Cerebellar cortex (tissue), 1 donor: Measurements from ENCODE around the gene DOK7.

Experiments used
- DNase-seq: peaks from one replicate; pipeline ENCODE4 v3.0.0-alpha.2; 2015; ENCODE audit warnings: low spot score

DOK7 gene, protein sequence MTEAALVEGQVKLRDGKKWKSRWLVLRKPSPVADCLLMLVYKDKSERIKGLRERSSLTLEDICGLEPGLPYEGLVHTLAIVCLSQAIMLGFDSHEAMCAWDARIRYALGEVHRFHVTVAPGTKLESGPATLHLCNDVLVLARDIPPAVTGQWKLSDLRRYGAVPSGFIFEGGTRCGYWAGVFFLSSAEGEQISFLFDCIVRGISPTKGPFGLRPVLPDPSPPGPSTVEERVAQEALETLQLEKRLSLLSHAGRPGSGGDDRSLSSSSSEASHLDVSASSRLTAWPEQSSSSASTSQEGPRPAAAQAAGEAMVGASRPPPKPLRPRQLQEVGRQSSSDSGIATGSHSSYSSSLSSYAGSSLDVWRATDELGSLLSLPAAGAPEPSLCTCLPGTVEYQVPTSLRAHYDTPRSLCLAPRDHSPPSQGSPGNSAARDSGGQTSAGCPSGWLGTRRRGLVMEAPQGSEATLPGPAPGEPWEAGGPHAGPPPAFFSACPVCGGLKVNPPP

DNA sequence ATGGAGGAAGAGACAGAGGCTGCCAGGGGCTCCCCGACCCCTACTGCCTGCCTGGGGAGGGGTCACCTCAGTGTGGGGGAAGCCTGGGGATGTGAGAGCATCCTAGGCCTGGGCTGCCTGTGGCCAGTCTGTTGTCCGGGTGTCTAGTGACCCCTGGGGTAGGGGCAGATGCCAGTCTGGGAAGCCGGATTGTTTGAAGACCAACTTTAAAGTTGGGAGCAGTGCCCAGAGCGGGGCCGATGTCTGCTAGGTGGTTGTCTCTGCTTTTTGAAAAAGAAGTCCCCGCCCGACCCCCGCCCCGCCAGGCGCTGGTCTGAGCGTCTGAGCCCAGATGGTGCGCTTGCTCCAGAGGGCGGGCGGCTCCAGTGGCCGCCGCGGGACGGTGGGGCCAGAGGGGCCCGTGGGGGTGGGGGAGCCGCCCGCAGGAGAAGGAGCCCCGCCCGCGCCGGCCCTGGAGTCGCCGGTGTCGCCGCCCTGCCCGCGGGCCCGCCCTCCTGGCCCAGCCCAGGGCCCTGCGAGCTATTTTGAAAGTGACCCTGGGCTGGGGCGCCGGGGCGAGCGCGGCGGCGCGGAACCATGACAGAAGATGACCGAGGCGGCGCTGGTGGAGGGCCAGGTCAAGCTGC lies at the start of gene DOK7:
Gene DOK7, plus strand, starts transcription at position 517 of the 626 bp plus-strand sequence. Its CDS starts 70 bp downstream, at position 587.
- DNase-seq, result no peak

GRCh38 chr4:3413675-3414420 lies 49.3 kb upstream of the DOK7 start:
- no peak for DNase-seq

- DNase-seq, result no peak
Measured at GRCh38 chr4:3414421-3415279, 48.5 kb upstream of the DOK7 start.

DNA sequence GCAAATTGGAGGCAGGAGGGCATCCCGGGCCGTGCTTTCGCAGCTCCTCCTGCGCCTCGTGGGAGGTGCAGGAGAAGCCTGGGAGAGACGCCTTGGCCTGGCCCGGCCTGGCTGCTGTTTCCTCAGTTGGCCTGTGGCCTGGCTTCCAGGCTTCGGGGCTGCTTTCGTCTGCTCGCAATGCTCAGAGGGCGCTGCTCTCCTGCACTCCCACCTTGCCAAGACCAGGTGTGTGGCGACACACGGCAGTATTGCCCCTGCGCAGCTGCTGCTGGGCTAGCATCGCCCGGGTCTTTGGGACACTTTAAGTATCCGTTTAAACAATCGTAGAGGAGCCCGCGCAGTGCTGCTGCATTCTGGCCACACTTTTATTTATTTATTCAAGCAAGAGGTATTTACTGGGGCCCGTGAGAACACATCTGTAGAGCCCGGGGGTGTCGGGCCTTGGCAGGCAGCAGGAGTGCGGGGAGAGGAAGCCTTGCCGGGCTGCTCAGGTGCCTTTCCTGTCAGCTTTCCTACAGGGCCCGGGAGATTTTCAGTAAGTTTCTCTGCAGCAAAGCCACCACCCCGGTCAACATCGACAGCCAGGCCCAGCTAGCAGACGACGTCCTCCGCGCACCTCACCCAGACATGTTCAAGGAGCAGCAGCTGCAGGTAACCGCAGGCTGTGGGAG lies 47.5 kb upstream of the DOK7 start:
- DNase-seq, result no peak

DNA sequence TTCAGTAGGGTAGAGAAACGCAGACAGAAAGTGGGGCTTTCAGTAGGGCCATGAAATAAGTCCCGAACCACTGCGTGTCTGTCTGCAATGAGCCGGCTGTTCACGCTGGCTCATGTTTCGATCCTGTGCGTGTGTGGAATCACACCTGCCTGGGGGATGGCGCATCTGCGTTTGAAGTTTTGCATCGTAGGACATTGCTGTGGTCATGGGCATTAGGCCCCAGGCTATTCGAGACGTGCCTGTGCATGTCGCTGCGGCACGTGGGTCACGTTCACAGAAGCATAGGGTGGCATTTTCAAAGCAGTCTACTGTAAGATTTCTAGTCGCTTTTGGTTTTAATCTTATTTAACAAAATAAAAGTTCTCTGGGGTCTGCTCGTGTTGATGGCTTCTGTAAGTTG lies 46.8 kb upstream of the DOK7 start:
- no peak for DNase-seq

- DNase-seq, result no peak
Measured at GRCh38 chr4:3416821-3417221, 46.3 kb upstream of the DOK7 start.

DNA sequence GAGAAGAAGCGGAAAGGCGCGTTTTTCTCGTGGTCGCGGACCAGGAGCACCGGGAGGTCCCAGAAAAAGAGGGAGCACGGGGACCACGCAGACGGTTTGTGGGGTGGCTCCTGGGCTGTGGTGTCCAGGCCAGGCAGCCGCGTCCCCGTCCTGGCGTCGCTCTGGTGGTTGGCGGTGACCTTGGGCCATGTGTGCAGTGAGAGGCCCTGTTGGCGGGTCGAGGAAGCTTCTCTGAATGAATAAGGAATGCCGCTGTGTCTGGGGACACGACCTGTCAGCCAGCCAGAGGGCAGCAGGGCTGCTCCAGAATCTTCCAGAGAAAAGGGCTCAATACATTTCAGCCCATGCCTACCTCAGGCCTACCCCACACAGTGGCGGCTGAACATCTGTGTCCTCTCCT lies 45.7 kb upstream of the DOK7 start:
- DNase-seq, result no peak

GRCh38 chr4:3418029-3418762 lies 44.9 kb upstream of the DOK7 start:
- DNase-seq, result no peak

DNA sequence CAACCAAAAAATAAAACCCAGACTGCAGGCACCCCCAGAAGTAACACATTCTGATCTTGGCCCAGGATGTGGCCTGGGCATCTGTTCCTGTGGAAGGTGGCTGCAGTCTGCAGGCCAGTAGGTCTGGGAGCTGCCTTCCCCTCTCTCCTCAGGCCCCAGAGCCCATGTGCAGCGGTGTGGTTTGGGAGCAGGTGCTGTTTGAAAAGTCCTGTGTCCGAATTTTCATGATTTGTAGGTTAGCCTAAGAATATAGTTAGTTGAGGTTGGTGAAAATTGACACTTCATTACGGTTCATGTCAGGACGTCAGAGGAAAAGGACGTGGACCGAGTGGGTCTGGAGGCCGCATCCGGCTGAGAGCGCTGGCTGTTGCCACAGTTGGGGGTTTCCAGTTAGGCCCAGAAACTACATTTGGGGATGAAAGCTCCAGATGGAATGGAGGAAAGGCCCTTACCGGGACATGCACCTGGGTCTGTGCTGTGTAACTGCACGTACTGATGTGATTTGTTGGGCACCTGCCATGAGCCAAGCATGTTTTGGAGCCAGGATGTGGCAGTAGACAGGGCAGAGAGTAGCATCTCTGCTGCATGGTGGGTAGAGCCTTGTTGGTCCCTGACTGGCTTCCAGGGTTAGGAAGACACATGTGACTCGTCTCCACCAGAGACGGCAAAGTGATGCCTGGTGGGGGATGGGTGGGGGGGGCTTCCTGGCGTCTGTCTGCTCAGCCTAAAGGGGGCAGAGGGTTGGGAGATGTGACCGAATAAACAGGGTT lies 43.1 kb upstream of the DOK7 start:
- DNase-seq, result no peak

DNA sequence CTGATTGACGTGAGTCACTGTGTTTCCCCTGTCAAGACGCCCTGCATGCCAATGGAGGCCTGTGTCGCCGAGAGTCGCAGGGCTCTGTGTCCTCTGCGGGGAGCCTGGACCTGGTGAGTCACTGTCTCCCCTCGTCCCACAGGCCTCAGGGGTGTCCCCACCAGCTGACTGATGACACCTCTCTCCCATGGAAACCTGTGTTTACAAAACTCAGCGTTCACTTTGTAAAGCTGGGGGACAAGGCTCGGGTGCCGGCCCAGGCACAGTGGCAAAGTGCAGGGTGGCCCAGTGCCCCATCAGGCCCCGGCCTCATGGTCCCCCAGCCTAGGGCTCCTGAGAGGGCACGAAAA lies 42.5 kb upstream of the DOK7 start:
- DNase-seq, result no peak

GRCh38 chr4:3420956-3421355 lies 42.1 kb upstream of the DOK7 start:
- no peak for DNase-seq

DNA sequence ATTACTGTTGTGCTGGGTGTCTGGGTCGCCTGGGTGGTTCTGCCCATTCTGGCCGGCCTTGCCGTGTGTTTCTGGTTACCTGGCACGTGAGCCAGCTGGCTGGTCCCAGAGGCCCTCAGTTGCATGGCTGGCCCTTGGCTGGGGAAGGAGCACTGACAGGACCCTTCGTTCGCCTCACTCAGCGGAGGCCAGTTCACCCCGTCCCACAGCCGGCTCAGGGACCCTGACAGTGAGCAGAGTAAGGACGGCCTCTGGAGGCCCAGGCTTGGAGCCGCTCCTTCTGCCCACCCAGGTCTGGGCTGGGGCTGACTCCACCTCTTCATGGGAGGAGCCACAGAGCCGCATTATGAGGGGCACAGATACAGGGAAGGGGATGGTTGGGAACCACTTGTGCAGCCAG lies 41.6 kb upstream of the DOK7 start:
- no peak for DNase-seq

DNA sequence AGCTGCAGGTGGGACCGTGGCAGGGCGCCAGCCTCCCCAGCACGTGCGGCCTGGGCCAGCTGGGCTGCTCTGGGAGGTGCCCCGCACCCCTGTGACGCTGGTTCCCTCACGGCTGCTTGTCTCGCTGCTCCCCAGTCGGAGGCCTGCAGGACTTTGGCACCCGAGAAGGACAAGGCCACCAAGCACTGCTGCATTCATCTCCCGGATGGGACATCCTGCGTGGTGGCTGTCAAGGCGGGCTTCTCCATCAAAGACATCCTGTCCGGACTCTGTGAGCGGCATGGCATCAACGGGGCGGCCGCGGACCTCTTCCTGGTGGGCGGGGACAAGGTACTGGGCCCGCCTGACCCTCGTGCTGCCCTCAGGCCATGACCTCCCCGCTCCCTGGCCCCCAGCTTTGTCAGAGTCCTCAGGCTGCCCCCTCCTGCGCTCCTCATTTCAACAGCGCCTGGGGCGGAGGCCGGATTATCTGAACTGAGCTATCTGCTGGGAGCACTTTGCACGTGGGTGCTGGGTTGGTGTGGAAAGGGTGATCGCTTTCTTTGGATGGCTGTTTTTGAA lies 40.8 kb upstream of the DOK7 start:
- DNase-seq, result no peak

GRCh38 chr4:3422808-3423297 lies 40.3 kb upstream of the DOK7 start:
- DNase-seq, result no peak

DNA sequence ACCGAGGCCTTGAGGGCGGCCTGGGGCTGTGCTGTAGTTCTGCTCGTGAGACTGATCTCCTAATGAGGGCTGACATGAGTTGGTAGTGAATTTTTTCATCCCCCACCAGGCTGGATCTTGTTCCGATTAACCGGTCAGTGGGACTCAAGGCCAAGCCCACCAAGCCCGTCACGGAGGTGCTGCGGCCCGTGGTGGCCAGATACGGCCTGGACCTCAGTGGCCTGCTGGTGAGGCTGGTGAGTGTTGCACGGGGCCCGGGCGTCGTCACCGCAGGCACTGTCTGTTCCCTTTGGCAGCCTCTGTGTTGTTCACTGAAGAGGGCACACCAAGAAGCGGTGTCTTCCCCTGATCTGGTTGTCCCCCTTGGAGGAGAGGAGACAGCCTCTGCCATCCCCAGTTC lies 39.7 kb upstream of the DOK7 start:
- no peak for DNase-seq

GRCh38 chr4:3423952-3424351 lies 39.2 kb upstream of the DOK7 start:
- no peak for DNase-seq

- no peak for DNase-seq
Measured at GRCh38 chr4:3424522-3425095, 38.5 kb upstream of the DOK7 start.

- DNase-seq, result no peak
Measured at GRCh38 chr4:3426465-3427133, 36.5 kb upstream of the DOK7 start.

DNA sequence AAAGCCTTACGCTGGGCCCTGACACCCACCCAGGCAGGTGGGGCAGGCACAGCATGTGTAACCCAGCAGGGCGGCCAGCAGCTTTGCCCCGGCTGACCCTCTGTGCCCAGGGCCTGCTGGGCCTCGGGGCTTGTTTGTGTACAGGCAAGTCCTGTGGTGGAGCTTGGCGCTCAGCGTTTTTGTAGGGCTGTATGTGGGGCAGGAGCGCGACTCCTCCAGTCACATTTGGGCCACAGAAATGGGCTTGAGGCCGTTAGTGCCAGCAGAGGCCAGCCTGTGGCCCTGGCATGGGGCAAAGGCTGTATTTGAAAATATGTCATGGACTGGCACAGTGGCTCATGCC lies 36.0 kb upstream of the DOK7 start:
- no peak for DNase-seq
